ENCODE results near the gene TESK2.

DNA sequence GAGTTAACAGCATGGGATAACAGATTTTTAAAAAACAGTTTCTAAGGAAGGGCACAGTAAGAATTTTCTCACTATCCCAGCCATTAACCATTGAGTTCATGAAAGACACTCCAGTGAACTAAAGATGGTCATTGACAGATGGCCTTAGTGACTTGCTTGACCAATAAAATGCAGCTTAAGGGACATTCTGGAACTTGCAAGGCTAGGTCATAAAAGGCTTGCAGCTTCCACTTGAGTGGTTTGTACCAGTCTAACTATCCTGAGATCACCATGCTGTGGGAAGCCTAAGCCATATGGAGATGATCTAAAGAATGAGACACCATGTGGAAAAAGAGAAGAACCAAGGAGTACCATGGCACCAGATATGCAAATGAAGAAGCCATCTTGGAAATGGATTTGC, 112.8 kb downstream of the TESK2 start:
- no peak for TF ChIP-seq POLR2AphosphoS5 (IDR thresholded peaks at IDR 0.05)
- TF ChIP-seq, protein P1, sequence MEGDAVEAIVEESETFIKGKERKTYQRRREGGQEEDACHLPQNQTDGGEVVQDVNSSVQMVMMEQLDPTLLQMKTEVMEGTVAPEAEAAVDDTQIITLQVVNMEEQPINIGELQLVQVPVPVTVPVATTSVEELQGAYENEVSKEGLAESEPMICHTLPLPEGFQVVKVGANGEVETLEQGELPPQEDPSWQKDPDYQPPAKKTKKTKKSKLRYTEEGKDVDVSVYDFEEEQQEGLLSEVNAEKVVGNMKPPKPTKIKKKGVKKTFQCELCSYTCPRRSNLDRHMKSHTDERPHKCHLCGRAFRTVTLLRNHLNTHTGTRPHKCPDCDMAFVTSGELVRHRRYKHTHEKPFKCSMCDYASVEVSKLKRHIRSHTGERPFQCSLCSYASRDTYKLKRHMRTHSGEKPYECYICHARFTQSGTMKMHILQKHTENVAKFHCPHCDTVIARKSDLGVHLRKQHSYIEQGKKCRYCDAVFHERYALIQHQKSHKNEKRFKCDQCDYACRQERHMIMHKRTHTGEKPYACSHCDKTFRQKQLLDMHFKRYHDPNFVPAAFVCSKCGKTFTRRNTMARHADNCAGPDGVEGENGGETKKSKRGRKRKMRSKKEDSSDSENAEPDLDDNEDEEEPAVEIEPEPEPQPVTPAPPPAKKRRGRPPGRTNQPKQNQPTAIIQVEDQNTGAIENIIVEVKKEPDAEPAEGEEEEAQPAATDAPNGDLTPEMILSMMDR (IDR thresholded peaks at IDR 0.05): no peak
- no peak for TF ChIP-seq EP300 (IDR thresholded peaks at IDR 0.05)
- TF ChIP-seq POLR2A (IDR thresholded peaks at IDR 0.05): no peak

Data from suprapubic skin (tissue), 4 donors.